HCT116 (cell line): Measurements from ENCODE around the gene BEX3. TPM values are rescaled to one million over a fixed set of nuclear protein-coding genes. Genes with fewer than 3 reads are reported as not detected.

Experiments
- ATAC-seq: fragments of 200-7000 bp; cut with Tn5 transposase; 2 replicates; pipeline ENCODE4 v1.9.1; 2020; ENCODE audit warnings: mild to moderate bottlenecking, moderate library complexity
- BruUV-seq: library from RNA; stranded (reverse); fragments of 400-500 nt; replicated peaks from 2 replicates; lab custom pipeline; 2021; lab: Mats Ljungman, UMichigan
- CTCF ChIA-PET: fragments of 300-600 bp; sonication (Branson Sonifier 250); formaldehyde crosslinking; loops from one replicate; lab custom pipeline; 2021; ENCODE audit warnings: antibody characterized with exemption; lab: Charles Lee
- POLR2A ChIA-PET: fragments of 300-600, 350-600 bp; sonication (Branson Sonifier 250); formaldehyde crosslinking; loops from one replicate; lab custom pipeline; 2021; ENCODE audit warnings: antibody characterized with exemption; lab: Charles Lee
- RAD21 ChIA-PET, 2 experiments: fragments of 300-600 bp; sonication (Branson Sonifier 250); formaldehyde crosslinking; loops; one replicate each; lab custom pipeline; 2023; ENCODE audit warnings: low total read pairs in 2 of 2; ENCODE audit not compliant: uncharacterized antibody in 2 of 2, unreplicated experiment in 2 of 2, low non-redundant PET in 1 of 2; lab: Charles Lee
- DNase-seq: peaks from one replicate; pipeline ENCODE4 v3.0.0-alpha.2; 2010; ENCODE audit warnings: low read depth, low spot score
- H2AFZ ChIP-seq: fragments of 200-600 bp; shearing (Covaris generic), sonication (generic); 2 replicates; pipeline ENCODE4 v1.6.1; 2017; ENCODE audit warnings: low read depth, mixed run types, mixed read lengths, antibody characterized with exemption, low read length; ENCODE audit not compliant: poor library complexity, severe bottlenecking
- H3K27ac ChIP-seq: 2 replicates; pipeline ENCODE4 v1.5.1; 2012; ENCODE audit warnings: low read depth, low read length
- H3K27me3 ChIP-seq: fragments of 200-600 bp; sonication (generic); 2 replicates; pipeline ENCODE4 v1.6.1; 2016; ENCODE audit warnings: mixed run types, low read length, mixed read lengths; ENCODE audit not compliant: insufficient read depth
- H3K36me3 ChIP-seq, 2 experiments: fragments of 200-500 bp in 1 of 2; fragments of 200-600 bp in 1 of 2; sonication (Bioruptor generic) in 1 of 2; sonication (generic) in 1 of 2; 2 replicates each; pipeline versions ENCODE4 v1.5.1 to v1.6.1; 2014 to 2016; ENCODE audit warnings: low read length in 2 of 2, inconsistent platforms in 1 of 2, mixed read lengths in 1 of 2, mixed run types in 1 of 2; ENCODE audit not compliant: insufficient read depth in 2 of 2, control insufficient read depth in 1 of 2
- H3K4me1 ChIP-seq, 2 experiments: fragments of 200-600 bp in 1 of 2; sonication (generic) in 1 of 2; 2 replicates each; pipeline versions ENCODE4 v1.5.1 to v1.6.1; 2012 to 2017; ENCODE audit warnings: low read length in 2 of 2, inconsistent platforms in 1 of 2, mild to moderate bottlenecking in 1 of 2, mixed read lengths in 1 of 2, mixed run types in 1 of 2, moderate library complexity in 1 of 2; ENCODE audit not compliant: insufficient read depth in 2 of 2, control insufficient read depth in 1 of 2
- H3K4me2 ChIP-seq: fragments of 200-600 bp; sonication (generic); 2 replicates; pipeline ENCODE4 v1.6.1; 2017; ENCODE audit warnings: mixed run types, low read length, mixed read lengths
- H3K4me3 ChIP-seq, 2 experiments: fragments of 200-600 bp in 1 of 2; sonication (generic) in 1 of 2; replicated peaks in 1 of 2; 2 replicates each; pipeline ENCODE4 v1.5.1; 2011 to 2016; ENCODE audit warnings: low read length in 2 of 2, control low read depth in 1 of 2, low read depth in 1 of 2, mild to moderate bottlenecking in 1 of 2, mixed read lengths in 1 of 2, mixed run types in 1 of 2
- H3K79me2 ChIP-seq: fragments of 200-600 bp; sonication (generic); 2 replicates; pipeline ENCODE4 v1.6.1; 2017; ENCODE audit warnings: mild to moderate bottlenecking, mixed run types, low read length, moderate library complexity, mixed read lengths; ENCODE audit not compliant: insufficient read depth
- H3K9ac ChIP-seq: fragments of 200-600 bp; sonication (generic); 2 replicates; pipeline ENCODE4 v1.6.1; 2016; ENCODE audit warnings: low read length, mixed read lengths
- H3K9me2 ChIP-seq: fragments of 200-600 bp; sonication (generic), shearing (Covaris generic); 2 replicates; pipeline ENCODE4 v1.6.1; 2017; ENCODE audit warnings: mixed run types, mild to moderate bottlenecking, moderate library complexity; ENCODE audit not compliant: insufficient read depth
- H3K9me3 ChIP-seq, 2 experiments: fragments of 200-500 bp in 1 of 2; fragments of 200-600 bp in 1 of 2; sonication (Bioruptor generic) in 1 of 2; sonication (generic) in 1 of 2; 2 replicates each; pipeline ENCODE4 v1.6.1; 2014 to 2017; ENCODE audit warnings: low read length in 2 of 2, mixed read lengths in 2 of 2, inconsistent platforms in 1 of 2, low read depth in 1 of 2, mild to moderate bottlenecking in 1 of 2, mixed run types in 1 of 2, moderate library complexity in 1 of 2; ENCODE audit not compliant: control insufficient read depth in 1 of 2, insufficient read depth in 1 of 2
- H4K20me1 ChIP-seq: fragments of 200-600 bp; sonication (generic), shearing (Covaris generic); 2 replicates; pipeline ENCODE4 v1.6.1; 2017; ENCODE audit warnings: mixed run types, mild to moderate bottlenecking, moderate library complexity; ENCODE audit not compliant: insufficient read depth
- CEBPB ChIP-seq: IDR thresholded peaks from 2 replicates; pipeline ENCODE4 v1.6.1; 2012; ENCODE audit warnings: low read depth
- FOSL1 ChIP-seq: IDR thresholded peaks from 2 replicates; pipeline ENCODE4 v1.6.1; 2012; ENCODE audit warnings: low read depth
- JUND ChIP-seq: IDR thresholded peaks from 2 replicates; pipeline ENCODE4 v1.6.1; 2012
- MAX ChIP-seq: IDR thresholded peaks from 2 replicates; pipeline ENCODE4 v1.6.1; 2012
- TCF7L2 ChIP-seq: IDR thresholded peaks from 2 replicates; pipeline ENCODE4 v1.7.0; 2011; ENCODE audit warnings: borderline replicate concordance, inconsistent platforms; ENCODE audit not compliant: insufficient read depth, insufficient read length; ENCODE audit errors: extremely low read depth
- ZFX ChIP-seq: fragments of 450-650 bp; IDR thresholded peaks from 2 replicates; pipeline ENCODE4 v1.6.1; 2017
- ZNF274 ChIP-seq: fragments of 200-500 bp; sonication (Bioruptor generic); IDR thresholded peaks from 2 replicates; pipeline ENCODE4 v1.6.1; 2014; ENCODE audit warnings: mild to moderate bottlenecking, low read depth, low read length, inconsistent platforms
- intact Hi-C: fragments of 100-400 bp; cut with micrococcal nuclease; formaldehyde crosslinking; loops from 2 replicates; pipeline ENCODE4 v1.10.0; 2022
- total RNA-seq: library from RNA; stranded (reverse); gene quantifications from one replicate; pipeline ENCODE4 v1.2.1, GENCODE V29; 2021; ENCODE audit not compliant: unreplicated experiment
- TF ChIP-seq, protein P1 (sequence below): IDR thresholded peaks from 2 replicates; pipeline ENCODE4 v1.6.1; 2012; ENCODE audit warnings: low read depth

BEX3 gene
- total RNA-seq, 1 experiment from 2014 or later: 86.2 TPM

DNA sequence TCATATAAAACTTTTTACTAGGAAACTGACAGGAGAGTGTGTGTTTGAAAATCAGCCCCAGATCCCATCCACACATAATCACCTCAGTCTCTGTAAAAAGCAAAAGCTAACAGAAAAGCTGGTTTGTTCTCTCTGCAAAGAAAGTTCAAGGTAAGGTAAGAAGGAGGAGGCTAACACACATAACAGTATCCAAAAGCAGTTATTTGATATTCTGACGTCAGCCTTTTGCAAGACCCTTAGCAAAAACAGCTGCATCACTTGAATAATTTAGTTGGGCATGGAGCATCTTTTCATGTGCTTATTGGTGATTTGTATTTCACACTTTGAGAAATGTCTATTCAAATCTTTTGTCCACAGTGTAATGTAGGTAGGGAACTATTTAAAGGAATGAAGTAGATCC, 14.5 kb upstream of the BEX3 start:
- CTCF ChIA-PET: no interaction called here
- DNase-seq (no peak), ATAC-seq (no peak)
- BruUV-seq: no TSS peak
- Histone ChIP-seq H3K4me1 (peaks cover 5 to 11% of the 10 kb centered on the region in 2 experiments; a peak in 3 of 4 replicates), H3K79me2 (0 out of 2 replicates have a peak, but pooled peaks cover 3% of the 10 kb centered on the region), H2AFZ (no peak overlapping the region), H3K9me2 (no peaks in the 10 kb centered on the region), H4K20me1 (no peaks in the 10 kb centered on the region), H3K4me3 (no peak overlapping the region), H3K36me3 (no peaks in the 10 kb centered on the region; a peak in 1 of 4 replicates), H3K27me3 (no peaks in the 10 kb centered on the region), H3K4me2 (no peak overlapping the region), H3K9ac (no peak overlapping the region), H3K27ac (no peak overlapping the region), H3K9me3 (no peaks in the 10 kb centered on the region)
- POLR2A ChIA-PET: no interaction called here
- RAD21 ChIA-PET: no interaction called here
- intact Hi-C loops: no loop called here
- TF ChIP-seq JUND: no peak
- TF ChIP-seq ZFX: no peak
- no peak for TF ChIP-seq TCF7L2
- no peak for TF ChIP-seq ZNF274
- no peak for TF ChIP-seq CEBPB

GRCh38 chrX:103362474-103362873, 13.9 kb upstream of the BEX3 start:
- ATAC-seq (peak; percentile 74), DNase-seq (no peak)
- no TSS peak for BruUV-seq
- H3K9me2 ChIP-seq: no peaks in the 10 kb centered on the region
- CTCF ChIA-PET: no interaction called here
- POLR2A ChIA-PET: no interaction called here
- intact Hi-C loops: no loop called here
- H3K4me3 ChIP-seq: no peak overlapping the region
- H4K20me1 ChIP-seq: no peaks in the 10 kb centered on the region
- H3K27me3 ChIP-seq: no peaks in the 10 kb centered on the region
- RAD21 ChIA-PET: no interaction called here
- peaks cover 5 to 11% of the 10 kb centered on the region in 2 experiments; a peak in 3 of 4 replicates for H3K4me1 ChIP-seq
- H3K9ac ChIP-seq: no peak overlapping the region
- H3K4me2 ChIP-seq: peak overlapping the region; percentile 46
- no peak overlapping the region for H3K27ac ChIP-seq
- TF ChIP-seq, protein P1, sequence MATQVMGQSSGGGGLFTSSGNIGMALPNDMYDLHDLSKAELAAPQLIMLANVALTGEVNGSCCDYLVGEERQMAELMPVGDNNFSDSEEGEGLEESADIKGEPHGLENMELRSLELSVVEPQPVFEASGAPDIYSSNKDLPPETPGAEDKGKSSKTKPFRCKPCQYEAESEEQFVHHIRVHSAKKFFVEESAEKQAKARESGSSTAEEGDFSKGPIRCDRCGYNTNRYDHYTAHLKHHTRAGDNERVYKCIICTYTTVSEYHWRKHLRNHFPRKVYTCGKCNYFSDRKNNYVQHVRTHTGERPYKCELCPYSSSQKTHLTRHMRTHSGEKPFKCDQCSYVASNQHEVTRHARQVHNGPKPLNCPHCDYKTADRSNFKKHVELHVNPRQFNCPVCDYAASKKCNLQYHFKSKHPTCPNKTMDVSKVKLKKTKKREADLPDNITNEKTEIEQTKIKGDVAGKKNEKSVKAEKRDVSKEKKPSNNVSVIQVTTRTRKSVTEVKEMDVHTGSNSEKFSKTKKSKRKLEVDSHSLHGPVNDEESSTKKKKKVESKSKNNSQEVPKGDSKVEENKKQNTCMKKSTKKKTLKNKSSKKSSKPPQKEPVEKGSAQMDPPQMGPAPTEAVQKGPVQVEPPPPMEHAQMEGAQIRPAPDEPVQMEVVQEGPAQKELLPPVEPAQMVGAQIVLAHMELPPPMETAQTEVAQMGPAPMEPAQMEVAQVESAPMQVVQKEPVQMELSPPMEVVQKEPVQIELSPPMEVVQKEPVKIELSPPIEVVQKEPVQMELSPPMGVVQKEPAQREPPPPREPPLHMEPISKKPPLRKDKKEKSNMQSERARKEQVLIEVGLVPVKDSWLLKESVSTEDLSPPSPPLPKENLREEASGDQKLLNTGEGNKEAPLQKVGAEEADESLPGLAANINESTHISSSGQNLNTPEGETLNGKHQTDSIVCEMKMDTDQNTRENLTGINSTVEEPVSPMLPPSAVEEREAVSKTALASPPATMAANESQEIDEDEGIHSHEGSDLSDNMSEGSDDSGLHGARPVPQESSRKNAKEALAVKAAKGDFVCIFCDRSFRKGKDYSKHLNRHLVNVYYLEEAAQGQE: no peak
- TF ChIP-seq FOSL1 (no peak), MAX (no peak)
- no peaks in the 10 kb centered on the region for H3K79me2 ChIP-seq
- H3K9me3 ChIP-seq: no peaks in the 10 kb centered on the region
- no peaks in the 10 kb centered on the region; a peak in 1 of 4 replicates for H3K36me3 ChIP-seq
- peak overlapping the region; percentile 51 for H2AFZ ChIP-seq
